Epithelial cell of esophagus (primary cell): Measurements from ENCODE around the gene CERS6.

Experiments used
- DNase-seq: peaks from one replicate; pipeline ENCODE4 v3.0.0; 2010; ENCODE audit warnings: low read depth
- H3K4me3 ChIP-seq: 2 replicates; pipeline ENCODE4 v1.5.1; 2011; ENCODE audit warnings: mild to moderate bottlenecking, low read length, control low read depth
- TF ChIP-seq, protein P1 (sequence below): IDR thresholded peaks from 2 replicates; pipeline ENCODE4 v1.5.1; 2011; ENCODE audit warnings: low read depth, mild to moderate bottlenecking, low read length, control low read depth, inconsistent platforms; ENCODE audit not compliant: insufficient read depth; ENCODE audit errors: missing control alignments

CERS6 gene

DNA sequence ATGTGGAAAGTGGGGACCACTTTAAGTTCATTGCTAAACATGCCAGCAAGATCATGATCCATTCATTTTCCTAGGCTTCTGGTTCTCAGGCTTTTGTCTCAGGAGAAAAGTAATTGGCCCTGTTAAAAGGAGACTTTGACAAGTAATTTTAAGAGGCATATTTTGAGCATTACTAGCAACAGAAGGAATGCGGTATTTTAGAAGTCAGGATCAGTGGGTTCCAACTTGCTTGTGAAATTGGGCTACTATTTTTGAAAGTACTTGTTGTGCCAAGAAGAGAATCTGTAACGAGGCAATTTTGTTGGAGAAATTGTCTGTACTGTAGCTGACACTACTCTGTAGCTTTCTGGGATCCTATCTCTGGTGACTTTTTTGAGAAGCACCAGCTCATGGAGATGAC, 59.4 kb downstream of the CERS6 start:
- no peak overlapping the region for H3K4me3 ChIP-seq
- peak; percentile 35 for DNase-seq
- TF ChIP-seq, protein P1, sequence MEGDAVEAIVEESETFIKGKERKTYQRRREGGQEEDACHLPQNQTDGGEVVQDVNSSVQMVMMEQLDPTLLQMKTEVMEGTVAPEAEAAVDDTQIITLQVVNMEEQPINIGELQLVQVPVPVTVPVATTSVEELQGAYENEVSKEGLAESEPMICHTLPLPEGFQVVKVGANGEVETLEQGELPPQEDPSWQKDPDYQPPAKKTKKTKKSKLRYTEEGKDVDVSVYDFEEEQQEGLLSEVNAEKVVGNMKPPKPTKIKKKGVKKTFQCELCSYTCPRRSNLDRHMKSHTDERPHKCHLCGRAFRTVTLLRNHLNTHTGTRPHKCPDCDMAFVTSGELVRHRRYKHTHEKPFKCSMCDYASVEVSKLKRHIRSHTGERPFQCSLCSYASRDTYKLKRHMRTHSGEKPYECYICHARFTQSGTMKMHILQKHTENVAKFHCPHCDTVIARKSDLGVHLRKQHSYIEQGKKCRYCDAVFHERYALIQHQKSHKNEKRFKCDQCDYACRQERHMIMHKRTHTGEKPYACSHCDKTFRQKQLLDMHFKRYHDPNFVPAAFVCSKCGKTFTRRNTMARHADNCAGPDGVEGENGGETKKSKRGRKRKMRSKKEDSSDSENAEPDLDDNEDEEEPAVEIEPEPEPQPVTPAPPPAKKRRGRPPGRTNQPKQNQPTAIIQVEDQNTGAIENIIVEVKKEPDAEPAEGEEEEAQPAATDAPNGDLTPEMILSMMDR, result no peak

DNA sequence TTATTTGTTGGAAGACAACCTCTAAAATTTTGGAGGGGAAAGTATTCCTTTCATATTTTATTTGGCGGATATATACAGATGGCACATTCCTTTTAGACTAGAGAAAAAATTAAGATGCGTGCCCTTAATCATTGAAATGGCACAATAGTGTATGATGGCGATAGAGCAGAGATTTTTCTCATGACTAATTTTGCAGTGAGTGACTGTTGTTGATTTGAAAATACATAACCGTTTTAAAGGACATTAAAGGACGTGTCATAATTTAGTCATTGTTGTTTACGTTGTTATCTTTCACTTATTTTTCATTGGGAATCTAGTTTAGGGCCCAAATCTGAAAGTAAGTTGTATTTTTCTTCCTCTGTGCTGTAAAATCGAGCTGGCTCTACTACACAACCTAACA, 61.7 kb downstream of the CERS6 start:
- H3K4me3 ChIP-seq, result no peak overlapping the region
- peak; percentile 52 for DNase-seq
- TF ChIP-seq, protein P1, result no peak

DNA sequence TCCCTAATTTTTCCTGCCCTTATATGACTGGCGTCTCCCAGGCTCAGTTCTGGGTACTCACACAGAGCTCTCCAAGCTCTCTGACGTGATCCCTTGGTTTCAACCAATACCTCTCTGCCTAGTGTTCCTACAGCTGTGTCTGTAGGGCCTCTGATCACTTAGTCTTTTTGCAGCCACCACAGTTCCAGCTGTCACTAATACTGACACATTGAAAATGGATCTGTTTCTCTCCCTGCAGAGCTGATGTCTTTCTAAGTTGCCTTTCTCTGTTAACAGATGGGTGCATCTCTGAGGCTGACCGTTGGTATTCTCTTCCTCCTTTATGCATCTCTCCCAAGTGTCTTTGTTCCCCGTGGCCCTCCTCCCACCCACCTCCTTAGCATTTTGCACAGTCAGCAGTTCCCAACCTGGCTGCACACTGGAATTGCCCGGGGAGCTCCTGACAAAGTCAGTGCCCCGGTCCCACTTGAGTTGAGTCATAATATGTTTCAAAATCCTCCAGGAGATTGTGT, 62.5 kb downstream of the CERS6 start:
- TF ChIP-seq, protein P1, result no peak
- peak; percentile 82 for DNase-seq
- H3K4me3 ChIP-seq, result no peak overlapping the region

DNA sequence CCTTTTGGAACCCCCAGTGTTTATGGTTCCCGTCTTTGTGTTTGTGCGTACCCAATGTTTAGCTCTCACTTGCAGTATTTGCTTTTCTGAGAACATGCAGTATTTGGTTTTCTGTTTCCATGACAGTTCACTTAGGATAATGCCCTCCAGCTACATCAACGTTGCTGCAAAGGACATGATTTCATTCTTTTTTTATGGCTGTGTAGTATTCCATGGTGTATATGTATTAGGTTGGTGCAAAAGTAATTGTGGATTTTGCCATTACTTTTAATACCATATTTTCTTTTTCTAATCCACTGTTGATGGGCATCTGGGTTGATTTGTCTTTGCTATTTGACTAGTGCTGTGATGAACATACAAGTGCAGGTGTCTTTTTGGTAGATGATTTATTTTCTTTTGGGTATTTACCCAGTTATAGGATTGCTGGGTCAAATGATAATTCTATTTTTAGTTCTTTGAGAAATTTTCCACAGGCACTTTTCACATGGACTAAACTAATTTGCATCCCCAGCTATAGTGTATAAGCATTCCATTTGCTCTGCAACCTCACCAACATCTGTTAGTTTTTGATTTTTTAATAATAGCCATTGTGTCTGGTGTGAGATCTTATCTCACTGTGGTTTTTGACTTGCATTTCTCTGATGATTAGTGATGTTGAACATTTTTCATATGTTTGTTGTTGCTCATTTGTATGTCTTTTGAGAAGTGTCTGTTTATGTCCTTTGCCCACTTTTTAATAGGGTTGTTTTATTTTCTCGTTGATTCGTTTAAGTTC, 63.6 kb downstream of the CERS6 start:
- H3K4me3 ChIP-seq, result no peak overlapping the region
- TF ChIP-seq, protein P1, result no peak
- no peak for DNase-seq

DNA sequence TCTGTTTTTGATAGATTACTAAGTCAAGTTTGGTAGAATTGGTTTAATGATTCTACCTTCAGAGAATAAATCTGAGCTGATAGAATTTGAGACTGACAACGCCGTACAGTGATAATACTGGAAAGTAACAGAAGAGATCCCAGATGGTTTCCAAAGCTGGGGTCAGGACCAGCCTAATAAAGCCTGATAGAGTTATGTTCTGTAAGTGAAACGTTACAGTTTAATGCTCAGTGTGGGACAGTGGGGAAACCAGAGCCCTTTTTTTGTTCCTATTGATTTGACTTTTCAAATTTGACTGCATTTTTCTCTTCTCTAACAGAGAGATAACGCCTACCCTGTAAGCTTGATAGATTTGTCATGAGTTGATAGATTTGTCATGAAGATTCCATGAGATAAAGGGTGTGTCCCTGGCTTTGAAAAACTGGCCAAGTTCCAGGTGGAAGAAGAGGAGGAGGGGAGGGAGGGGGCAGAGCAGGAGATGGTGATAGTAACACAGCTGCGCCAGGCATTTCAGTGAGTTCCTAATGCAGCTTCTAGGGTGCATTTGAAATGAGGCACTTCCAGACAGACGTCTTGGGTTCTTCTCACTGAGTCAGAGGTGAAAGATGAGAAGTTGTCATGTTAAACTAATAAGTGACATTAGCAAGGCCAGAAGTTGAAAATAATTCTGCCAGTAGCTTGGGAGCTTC, 65.1 kb downstream of the CERS6 start:
- TF ChIP-seq, protein P1, result no peak
- peak; percentile 49 for DNase-seq
- H3K4me3 ChIP-seq, result no peak overlapping the region

DNA sequence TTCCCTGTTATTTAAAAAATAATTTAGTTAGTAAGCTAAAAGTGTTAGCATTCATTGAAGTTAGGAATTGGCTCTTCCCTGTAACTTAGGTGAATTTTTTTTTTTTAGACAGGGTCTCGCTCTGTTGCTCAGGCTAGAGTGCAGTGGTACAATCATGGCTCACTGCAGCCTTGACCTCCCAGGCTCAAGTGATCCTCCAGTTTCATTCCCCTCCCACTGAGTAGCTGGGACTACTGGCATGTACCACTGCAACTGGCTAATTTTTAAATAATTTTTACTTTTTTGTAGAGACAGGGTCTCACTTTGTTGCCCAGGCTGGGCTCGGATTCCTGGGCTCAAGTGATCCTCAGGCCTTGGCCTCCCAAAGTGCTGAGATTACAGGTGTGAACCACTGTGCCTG, 66.4 kb downstream of the CERS6 start:
- TF ChIP-seq, protein P1, result no peak
- H3K4me3 ChIP-seq, result no peak overlapping the region
- DNase-seq, result no peak

DNA sequence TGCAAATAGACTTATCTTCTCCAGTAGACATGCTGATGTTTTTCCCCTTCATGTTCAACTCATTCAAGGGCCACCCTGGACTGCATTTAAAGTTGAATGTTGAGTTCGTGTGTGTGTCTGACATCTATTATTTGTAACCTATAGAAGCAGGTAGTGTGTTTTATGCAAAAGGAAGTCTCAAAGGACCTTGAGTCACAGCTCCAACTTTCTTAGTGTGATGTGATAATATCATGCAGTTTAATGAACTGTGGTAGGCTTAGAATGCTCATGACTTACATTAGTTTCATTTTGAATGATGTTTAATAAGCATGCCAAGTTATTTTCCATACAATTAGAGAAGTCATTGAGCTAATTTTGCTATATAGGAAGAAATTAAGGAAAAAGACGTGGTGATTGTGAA, 67.9 kb downstream of the CERS6 start:
- TF ChIP-seq, protein P1, result no peak
- no peak for DNase-seq
- H3K4me3 ChIP-seq, result no peak overlapping the region
